ENCODE data around the gene RHOXF1.
"Not testable (repeated sequence)": the region's sequence is repeated elsewhere in the genome, so short reads cannot be mapped to it uniquely, and the experiment has no call there.

Gene RHOXF1

GRCh38 chrX:120085553-120086185 is 30.0 kb downstream of the RHOXF1 start:
- not testable (repeated sequence) for DNase-seq (ENCODE audit: low spot score)

DNA sequence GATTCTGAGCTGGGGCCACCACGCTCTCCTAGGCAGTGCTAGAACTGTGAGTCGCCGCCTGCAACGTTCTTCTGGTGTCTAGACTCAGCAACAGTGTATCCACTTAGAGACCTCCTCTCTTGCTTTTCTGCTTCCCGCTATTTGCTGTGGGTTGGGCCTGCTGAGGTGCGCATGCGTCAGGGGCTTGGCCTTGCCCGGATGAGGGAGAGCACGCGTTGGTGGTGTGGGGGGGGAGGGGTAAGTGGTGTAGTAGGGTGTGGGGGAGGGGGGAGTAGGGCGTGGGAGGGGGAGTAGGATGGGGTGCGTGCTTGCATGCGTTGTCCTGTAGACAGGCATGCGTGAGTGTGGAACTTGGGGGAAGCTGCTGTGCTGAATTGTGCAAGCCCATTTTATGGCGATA is 38.1 kb downstream of the RHOXF1 start, which contains the start of gene RHOXF2B:
Gene RHOXF2B (minus strand): TSS at position 101 of the 400 bp plus-strand sequence. CDS start 138 bp downstream, outside the sequence.
- DNase-seq (ENCODE audit: low spot score) = not testable (repeated sequence)

DNA sequence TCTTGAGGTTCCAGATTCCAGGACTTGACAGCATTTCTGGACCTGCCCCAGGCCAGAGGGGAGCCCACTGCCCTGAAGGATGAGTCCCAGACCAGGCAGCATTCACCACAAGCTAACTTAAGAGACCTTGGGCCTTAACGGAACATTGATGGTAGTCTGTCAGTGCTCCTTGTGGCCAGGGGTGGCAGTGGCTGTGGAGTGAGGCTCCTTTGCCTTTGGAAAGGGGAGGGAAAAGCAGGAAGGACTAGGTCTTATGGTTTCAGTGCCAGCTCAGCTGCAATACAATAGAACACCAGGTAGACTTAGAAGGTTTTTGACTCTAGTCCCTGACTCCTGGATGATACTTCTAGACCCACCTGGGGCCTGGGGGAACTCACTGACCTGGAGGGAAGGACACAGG is 49.5 kb downstream of the RHOXF1 start:
- not testable (repeated sequence) for DNase-seq (ENCODE audit: low spot score)
